Measurements from ENCODE around the gene MNAT1.

The MNAT1 gene

DNA sequence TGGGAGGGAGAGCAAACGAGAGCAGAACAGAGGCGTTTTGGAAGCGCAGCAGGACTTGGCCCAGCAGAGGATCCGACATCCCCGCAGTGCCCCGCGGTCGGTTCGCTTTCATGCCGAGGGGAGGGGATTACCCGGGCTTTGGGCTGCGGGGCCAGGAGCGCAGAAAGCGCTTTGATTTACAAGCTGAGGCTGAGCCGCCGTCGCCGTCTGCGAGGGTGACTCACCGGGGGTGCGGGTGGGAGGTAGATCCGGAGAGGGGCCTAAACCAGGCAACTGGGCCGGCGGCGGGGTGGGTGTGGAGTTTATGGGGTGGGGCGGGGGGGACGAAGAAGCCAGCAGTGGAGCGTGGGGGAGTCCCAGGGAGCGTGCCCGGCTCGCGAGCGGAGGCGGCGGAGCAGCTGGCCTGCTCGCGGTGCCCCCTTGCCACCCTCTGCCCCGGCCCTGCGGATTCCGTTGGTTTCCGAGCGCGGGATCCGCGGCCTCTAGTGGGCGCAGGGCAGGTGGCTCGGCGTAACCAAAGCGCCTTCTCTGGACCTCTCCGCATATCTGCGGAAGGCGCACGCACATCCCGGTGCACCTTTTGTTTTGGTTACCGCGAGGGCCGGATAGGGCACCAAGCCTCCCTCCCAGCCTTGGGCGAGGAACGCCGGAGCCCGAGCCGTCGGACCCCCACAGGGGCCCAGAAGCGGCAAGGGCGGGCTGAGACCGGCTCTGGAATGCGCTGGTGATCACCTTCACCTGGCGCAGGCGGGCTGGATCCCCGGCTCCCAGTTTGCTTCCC, 13.0 kb upstream of the MNAT1 start:
- TF ChIP-seq CREB1 (IDR thresholded peaks at IDR 0.05; ENCODE audit: low read depth) = no peak
- TF ChIP-seq, protein P1, sequence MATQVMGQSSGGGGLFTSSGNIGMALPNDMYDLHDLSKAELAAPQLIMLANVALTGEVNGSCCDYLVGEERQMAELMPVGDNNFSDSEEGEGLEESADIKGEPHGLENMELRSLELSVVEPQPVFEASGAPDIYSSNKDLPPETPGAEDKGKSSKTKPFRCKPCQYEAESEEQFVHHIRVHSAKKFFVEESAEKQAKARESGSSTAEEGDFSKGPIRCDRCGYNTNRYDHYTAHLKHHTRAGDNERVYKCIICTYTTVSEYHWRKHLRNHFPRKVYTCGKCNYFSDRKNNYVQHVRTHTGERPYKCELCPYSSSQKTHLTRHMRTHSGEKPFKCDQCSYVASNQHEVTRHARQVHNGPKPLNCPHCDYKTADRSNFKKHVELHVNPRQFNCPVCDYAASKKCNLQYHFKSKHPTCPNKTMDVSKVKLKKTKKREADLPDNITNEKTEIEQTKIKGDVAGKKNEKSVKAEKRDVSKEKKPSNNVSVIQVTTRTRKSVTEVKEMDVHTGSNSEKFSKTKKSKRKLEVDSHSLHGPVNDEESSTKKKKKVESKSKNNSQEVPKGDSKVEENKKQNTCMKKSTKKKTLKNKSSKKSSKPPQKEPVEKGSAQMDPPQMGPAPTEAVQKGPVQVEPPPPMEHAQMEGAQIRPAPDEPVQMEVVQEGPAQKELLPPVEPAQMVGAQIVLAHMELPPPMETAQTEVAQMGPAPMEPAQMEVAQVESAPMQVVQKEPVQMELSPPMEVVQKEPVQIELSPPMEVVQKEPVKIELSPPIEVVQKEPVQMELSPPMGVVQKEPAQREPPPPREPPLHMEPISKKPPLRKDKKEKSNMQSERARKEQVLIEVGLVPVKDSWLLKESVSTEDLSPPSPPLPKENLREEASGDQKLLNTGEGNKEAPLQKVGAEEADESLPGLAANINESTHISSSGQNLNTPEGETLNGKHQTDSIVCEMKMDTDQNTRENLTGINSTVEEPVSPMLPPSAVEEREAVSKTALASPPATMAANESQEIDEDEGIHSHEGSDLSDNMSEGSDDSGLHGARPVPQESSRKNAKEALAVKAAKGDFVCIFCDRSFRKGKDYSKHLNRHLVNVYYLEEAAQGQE (IDR thresholded peaks at IDR 0.05; ENCODE audit: low read depth) = no peak
- TF ChIP-seq EGR1 (IDR thresholded peaks at IDR 0.05) = no peak
- TF ChIP-seq TEAD4 (IDR thresholded peaks at IDR 0.05) = no peak
- no peak for TF ChIP-seq EP300 (IDR thresholded peaks at IDR 0.05; ENCODE audit: borderline replicate concordance)
- no peak for TF ChIP-seq NFIC (IDR thresholded peaks at IDR 0.05)
- TF ChIP-seq CEBPB (IDR thresholded peaks at IDR 0.05) = no peak
- TF ChIP-seq, protein P2, sequence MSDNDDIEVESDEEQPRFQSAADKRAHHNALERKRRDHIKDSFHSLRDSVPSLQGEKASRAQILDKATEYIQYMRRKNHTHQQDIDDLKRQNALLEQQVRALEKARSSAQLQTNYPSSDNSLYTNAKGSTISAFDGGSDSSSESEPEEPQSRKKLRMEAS (IDR thresholded peaks at IDR 0.05) = no peak
- no peak for TF ChIP-seq TCF12 (IDR thresholded peaks at IDR 0.05; ENCODE audit: low read depth)
- no peak for TF ChIP-seq RAD21 (IDR thresholded peaks at IDR 0.05; ENCODE audit: low read depth)
- TF ChIP-seq YY1 (IDR thresholded peaks at IDR 0.05; ENCODE audit: low read depth) = no peak
- TF ChIP-seq, protein P3, sequence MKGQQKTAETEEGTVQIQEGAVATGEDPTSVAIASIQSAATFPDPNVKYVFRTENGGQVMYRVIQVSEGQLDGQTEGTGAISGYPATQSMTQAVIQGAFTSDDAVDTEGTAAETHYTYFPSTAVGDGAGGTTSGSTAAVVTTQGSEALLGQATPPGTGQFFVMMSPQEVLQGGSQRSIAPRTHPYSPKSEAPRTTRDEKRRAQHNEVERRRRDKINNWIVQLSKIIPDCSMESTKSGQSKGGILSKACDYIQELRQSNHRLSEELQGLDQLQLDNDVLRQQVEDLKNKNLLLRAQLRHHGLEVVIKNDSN (IDR thresholded peaks at IDR 0.05) = no peak
- TF ChIP-seq ZBTB7A (IDR thresholded peaks at IDR 0.05; ENCODE audit: low read depth) = no peak
- TF ChIP-seq TAF1 (IDR thresholded peaks at IDR 0.05; ENCODE audit: low read depth) = no peak
- TF ChIP-seq FOXM1 (IDR thresholded peaks at IDR 0.05; ENCODE audit: borderline replicate concordance, low read depth) = no peak

DNA sequence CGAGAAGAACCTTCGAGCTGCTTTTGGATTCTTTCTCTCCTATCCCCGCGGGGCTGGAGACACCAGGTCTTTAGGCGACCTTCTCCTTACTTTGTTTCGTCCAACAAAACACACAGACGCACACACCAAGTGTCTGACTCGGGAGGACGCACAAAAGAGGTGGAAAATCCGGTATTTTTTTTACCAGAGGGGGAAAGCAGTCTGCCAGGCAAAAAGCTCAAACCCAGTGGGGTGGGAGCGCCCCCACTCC, 12.5 kb upstream of the MNAT1 start:
- TF ChIP-seq ZBTB7A (IDR thresholded peaks at IDR 0.05; ENCODE audit: low read depth) (no peak), EP300 (IDR thresholded peaks at IDR 0.05; ENCODE audit: borderline replicate concordance) (no peak), CREB1 (IDR thresholded peaks at IDR 0.05; ENCODE audit: low read depth) (no peak), TAF1 (IDR thresholded peaks at IDR 0.05; ENCODE audit: low read depth) (no peak), RAD21 (IDR thresholded peaks at IDR 0.05; ENCODE audit: low read depth) (no peak), YY1 (IDR thresholded peaks at IDR 0.05; ENCODE audit: low read depth) (no peak)
- TF ChIP-seq, protein P1 (IDR thresholded peaks at IDR 0.05; ENCODE audit: low read depth) = no peak
- TF ChIP-seq, protein P3 (IDR thresholded peaks at IDR 0.05) = no peak
- TF ChIP-seq, protein P2 (IDR thresholded peaks at IDR 0.05) = no peak

DNA sequence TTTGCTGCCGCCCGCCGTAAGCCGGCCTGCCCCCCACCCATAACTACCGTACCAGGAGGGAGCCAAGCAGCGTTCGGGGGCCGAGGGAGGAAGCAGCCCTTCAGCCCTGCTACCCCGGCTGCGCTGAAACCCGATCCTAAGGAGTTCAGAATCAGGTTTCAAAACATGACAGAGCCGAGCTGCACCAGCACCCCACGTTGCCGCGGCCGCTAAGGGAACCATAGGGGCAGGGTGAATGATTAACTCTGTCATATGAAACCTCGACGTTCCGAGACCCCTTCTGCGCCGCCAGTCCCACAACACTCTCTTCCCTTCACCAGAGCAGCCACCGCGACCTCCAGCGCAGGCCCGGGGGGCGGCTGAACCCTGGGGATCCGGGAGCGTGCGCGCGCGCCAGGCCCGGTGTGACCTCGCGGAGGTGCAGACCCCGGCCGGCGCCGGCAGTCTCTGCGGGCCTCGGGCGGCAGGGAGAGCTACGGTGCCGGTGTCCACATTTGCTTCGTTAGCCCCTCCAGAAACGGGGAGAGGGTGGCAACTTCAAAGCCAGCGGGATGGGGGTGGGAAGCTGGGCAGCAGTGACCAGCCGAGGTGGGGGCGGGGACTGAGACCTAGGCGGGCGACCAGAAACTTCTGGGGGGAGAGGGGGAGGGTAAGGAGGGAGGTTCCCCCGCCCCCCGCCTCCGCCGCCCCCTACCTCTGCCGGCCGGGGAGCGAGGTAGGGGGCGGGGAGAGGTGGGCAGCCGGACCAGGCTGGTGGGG, 12.0 kb upstream of the MNAT1 start:
- 0 out of 2 replicates have a peak, but pooled peaks have one; percentile 11 for TF ChIP-seq EP300 (IDR thresholded peaks at IDR 0.05; ENCODE audit: borderline replicate concordance)
- 0 out of 2 replicates have a peak, but pooled peaks have one; percentile 15 for TF ChIP-seq YY1 (IDR thresholded peaks at IDR 0.05; ENCODE audit: low read depth)
- TF ChIP-seq TAF1 (IDR thresholded peaks at IDR 0.05; ENCODE audit: low read depth) = no peak
- TF ChIP-seq ZBTB7A (IDR thresholded peaks at IDR 0.05; ENCODE audit: low read depth) = peak; percentile 90
- TF ChIP-seq TCF12 (IDR thresholded peaks at IDR 0.05; ENCODE audit: low read depth) = no peak
- TF ChIP-seq, protein P2 (IDR thresholded peaks at IDR 0.05) = peak; percentile 89

DNA sequence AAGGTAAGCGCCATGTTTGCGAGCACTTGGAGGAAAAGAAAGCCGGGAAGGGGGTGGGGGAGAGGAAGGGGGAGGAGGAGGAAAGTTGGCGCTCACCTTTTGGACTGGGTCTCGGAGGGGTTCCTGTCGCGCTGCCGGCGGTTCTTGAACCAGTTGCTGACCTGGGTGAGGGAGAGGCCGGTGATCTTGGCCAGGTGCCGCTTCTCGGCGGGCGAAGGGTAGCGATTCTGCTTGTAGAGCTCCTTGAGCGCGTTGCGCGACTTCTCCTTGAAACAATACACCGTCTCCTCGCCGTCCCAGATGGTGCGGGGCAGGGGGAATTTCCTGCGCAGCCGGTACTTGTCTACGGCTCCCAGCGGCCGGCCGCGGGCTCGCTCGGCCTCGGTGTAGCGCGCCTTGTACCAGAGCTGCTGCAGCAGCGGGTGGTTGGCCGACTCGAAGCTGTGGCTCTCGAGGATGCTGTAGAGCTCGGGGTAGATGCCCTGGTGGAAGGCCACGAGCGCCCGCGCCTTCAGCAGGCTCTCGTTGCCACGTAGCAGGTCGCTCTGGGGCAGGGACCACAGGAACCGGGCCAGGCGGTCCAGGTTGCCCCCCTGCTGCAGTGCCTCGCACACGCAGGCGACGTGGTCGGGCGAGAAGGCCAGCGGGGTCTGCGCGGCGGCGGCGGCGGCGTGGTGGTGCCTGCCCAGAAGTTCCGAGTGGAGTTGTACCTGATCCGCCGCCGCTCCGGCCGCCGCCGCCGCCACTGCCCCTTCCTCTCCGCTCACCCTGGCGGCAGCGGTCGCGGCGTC, 11.2 kb upstream of the MNAT1 start:
- TF ChIP-seq, protein P2 (IDR thresholded peaks at IDR 0.05) = peak; percentile 41
- peak; percentile 35 for TF ChIP-seq YY1 (IDR thresholded peaks at IDR 0.05; ENCODE audit: low read depth)
- TF ChIP-seq TAF1 (IDR thresholded peaks at IDR 0.05; ENCODE audit: low read depth) = peak; percentile 53
- TF ChIP-seq CEBPB (IDR thresholded peaks at IDR 0.05) = no peak
- TF ChIP-seq EGR1 (IDR thresholded peaks at IDR 0.05) = no peak
- peak; percentile 3; the same call in 1 of the 2 replicates for TF ChIP-seq ZBTB7A (IDR thresholded peaks at IDR 0.05; ENCODE audit: low read depth)
- TF ChIP-seq TEAD4 (IDR thresholded peaks at IDR 0.05) = no peak; the same call in 1 of the 2 replicates
